ENCODE data around the gene RNF152.

DNA sequence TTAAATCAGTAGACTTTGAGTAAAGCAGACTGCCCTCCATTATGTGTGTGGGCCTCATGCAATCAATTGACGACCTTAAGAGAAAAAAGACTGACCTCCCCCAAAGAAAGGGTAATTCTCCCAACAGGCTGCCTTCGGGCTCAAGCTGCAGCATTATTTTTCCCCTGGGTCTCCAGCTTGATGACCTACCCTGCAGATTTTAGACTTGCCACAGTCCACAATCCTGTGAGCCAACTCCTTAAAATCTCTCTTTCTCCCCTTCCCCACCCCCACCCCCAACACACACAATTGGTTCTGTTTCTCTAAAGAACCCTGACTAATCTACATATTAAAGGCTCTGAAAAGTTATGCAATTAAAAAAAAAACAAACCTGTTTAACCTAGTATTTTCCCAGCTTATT lies 89.4 kb downstream of the RNF152 start:
- TF ChIP-seq CTCF (conservative IDR thresholded peaks at IDR 0.05; ENCODE audit: low read depth, low read length) (no peak), EZH2 (IDR thresholded peaks at IDR 0.05; ENCODE audit: borderline replicate concordance, low read depth, low read length, poor library complexity, severe bottlenecking) (no peak)
